ENCODE measurements around the gene AGAP2. TPM values are rescaled to one million over a fixed set of nuclear protein-coding genes. Genes with fewer than 3 reads are reported as not detected.
A peak's percentile ranks its signal among the peaks of the same experiment; 100 is the strongest.

Gene AGAP2
- total and polyA plus RNA-seq, 8 donors: 0.31 to 5.8 (median 0.54) TPM

- Histone ChIP-seq H3K27me3 (no peaks in the 10 kb centered on the region), H3K9me3 (no peaks in the 10 kb centered on the region), H3K4me3 (peak overlapping the region in 1 of 2 donors; percentile 91), H3K36me3 (peaks cover 8 to 29% of the 10 kb centered on the region in 2 donors), H3K27ac (peak overlapping the region in 1 of 2 donors; percentile 74), H3K4me1 (peaks cover 10 to 33% of the 10 kb centered on the region in 2 donors)
- DNase-seq (no peak), ATAC-seq (no peak)
- intact Hi-C loops (cut with DNase I): no loop called here
- no peak for TF ChIP-seq CTCF (IDR thresholded peaks at IDR 0.05)
Observed at GRCh38 chr12:57782243-57782607, 43.7 kb upstream of the AGAP2 start.

- Histone ChIP-seq H3K27ac (peak overlapping the region in 1 of 2 donors; percentile 74), H3K4me3 (no peak overlapping the region), H3K27me3 (no peaks in the 10 kb centered on the region), H3K4me1 (peaks cover 10 to 33% of the 10 kb centered on the region in 2 donors), H3K9me3 (no peaks in the 10 kb centered on the region), H3K36me3 (peaks cover 8 to 25% of the 10 kb centered on the region in 2 donors)
- DNase-seq: no peak
- TF ChIP-seq CTCF (IDR thresholded peaks at IDR 0.05): no peak
- intact Hi-C loops (cut with DNase I): no loop called here
- ATAC-seq: no peak
Observed at GRCh38 chr12:57781801-57782200, 43.3 kb upstream of the AGAP2 start.

GRCh38 chr12:57781244-57781643 is 42.7 kb upstream of the AGAP2 start:
- peaks cover 2 to 19% of the 10 kb centered on the region in 2 donors for H3K36me3 ChIP-seq
- TF ChIP-seq CTCF (IDR thresholded peaks at IDR 0.05): no peak
- DNase-seq (no peak), ATAC-seq (no peak)
- H3K9me3 ChIP-seq: no peaks in the 10 kb centered on the region
- H3K27me3 ChIP-seq: no peaks in the 10 kb centered on the region
- H3K4me3 ChIP-seq: no peak overlapping the region
- H3K4me1 ChIP-seq: peaks cover 10 to 33% of the 10 kb centered on the region in 2 donors
- H3K27ac ChIP-seq: peak overlapping the region in 1 of 2 donors; percentile 74
- intact Hi-C loops (cut with DNase I): no loop called here

- intact Hi-C loops (cut with DNase I): no loop called here
Observed at GRCh38 chr12:57780284-57780897, 41.8 kb upstream of the AGAP2 start.

GRCh38 chr12:57779736-57780135 is 41.2 kb upstream of the AGAP2 start:
- H3K27me3 ChIP-seq: no peaks in the 10 kb centered on the region
- peaks cover 10 to 41% of the 10 kb centered on the region in 2 donors for H3K4me1 ChIP-seq
- ATAC-seq (no peak), DNase-seq (no peak)
- intact Hi-C loops (cut with DNase I): no loop called here
- no peak overlapping the region for H3K27ac ChIP-seq
- peaks cover 0 to 5% of the 10 kb centered on the region in 2 donors for H3K36me3 ChIP-seq
- H3K4me3 ChIP-seq: no peak overlapping the region
- no peaks in the 10 kb centered on the region for H3K9me3 ChIP-seq
- TF ChIP-seq CTCF (IDR thresholded peaks at IDR 0.05): no peak

More at GRCh38 chr12:57780284-57780897, 41.8 kb upstream of the AGAP2 start:
- H3K27me3 ChIP-seq: no peaks in the 10 kb centered on the region
- peaks cover 10 to 34% of the 10 kb centered on the region in 2 donors for H3K4me1 ChIP-seq
- no peak for DNase-seq
- peak overlapping the region in 1 of 2 donors; percentile 74 for H3K27ac ChIP-seq
- no peak overlapping the region for H3K4me3 ChIP-seq
- H3K36me3 ChIP-seq: peaks cover 0 to 11% of the 10 kb centered on the region in 2 donors
- H3K9me3 ChIP-seq: no peaks in the 10 kb centered on the region
- ATAC-seq: no peak
- no peak for TF ChIP-seq CTCF (IDR thresholded peaks at IDR 0.05)

All from left lung (tissue), 10 donors.